Upper lobe of left lung (tissue), 4 donors: Measurements from ENCODE around the gene SEC24C.
"Not testable (repeated sequence)": the region's sequence is repeated elsewhere in the genome, so short reads cannot be mapped to it uniquely, and the experiment has no call there.

Experiments
- CTCF ChIP-seq, 6 experiments: fragments of 450-650 bp in 4 of 6; fragments of 200-600 bp in 2 of 6; sonication (generic) in 2 of 6; IDR thresholded peaks; one replicate each; pipeline ENCODE4 v1.5.1; 2016 to 2019; ENCODE audit warnings: antibody characterized with exemption in 6 of 6
- EP300 ChIP-seq, 4 donors: sonication (generic); formaldehyde crosslinking; IDR thresholded peaks; one replicate each; pipeline ENCODE4 v1.5.1; 2017; ENCODE audit warnings: antibody characterized with exemption in 4 of 4, control low read depth in 2 of 4
- POLR2A ChIP-seq, 4 donors: fragments of 450-650 bp; IDR thresholded peaks; one replicate each; pipeline ENCODE4 v1.5.1; 2016 to 2017; ENCODE audit warnings: antibody characterized with exemption in 4 of 4, mild to moderate bottlenecking in 2 of 4
- POLR2AphosphoS5 ChIP-seq, 2 donors: sonication (generic); formaldehyde crosslinking; IDR thresholded peaks; one replicate each; pipeline ENCODE4 v1.5.1; 2017; ENCODE audit warnings: antibody characterized with exemption in 2 of 2

- TF ChIP-seq CTCF, POLR2AphosphoS5, POLR2A, EP300 (IDR thresholded peaks at IDR 0.05): not testable (repeated sequence)
Measured at GRCh38 chr10:73787031-73787800, 43.0 kb downstream of the SEC24C start.
